GM18861 (cell line): Measurements from ENCODE around the gene GABRB3.

Experiments used
- ATAC-seq: cut with Tn5 transposase; IDR thresholded peaks from one replicate; pipeline ENCODE4 v1.9.1; 2021; ENCODE audit not compliant: unreplicated experiment

The GABRB3 gene

GRCh38 chr15:26679927-26680326 is 92.9 kb downstream of the GABRB3 start:
- ATAC-seq: no peak

GRCh38 chr15:26676115-26676514 is 96.8 kb downstream of the GABRB3 start:
- ATAC-seq: no peak

GRCh38 chr15:26674467-26674866 is 98.4 kb downstream of the GABRB3 start:
- ATAC-seq: no peak

- no peak for ATAC-seq
These were observed 99.4 kb downstream of the GABRB3 start for GRCh38 chr15:26673445-26673844.

DNA sequence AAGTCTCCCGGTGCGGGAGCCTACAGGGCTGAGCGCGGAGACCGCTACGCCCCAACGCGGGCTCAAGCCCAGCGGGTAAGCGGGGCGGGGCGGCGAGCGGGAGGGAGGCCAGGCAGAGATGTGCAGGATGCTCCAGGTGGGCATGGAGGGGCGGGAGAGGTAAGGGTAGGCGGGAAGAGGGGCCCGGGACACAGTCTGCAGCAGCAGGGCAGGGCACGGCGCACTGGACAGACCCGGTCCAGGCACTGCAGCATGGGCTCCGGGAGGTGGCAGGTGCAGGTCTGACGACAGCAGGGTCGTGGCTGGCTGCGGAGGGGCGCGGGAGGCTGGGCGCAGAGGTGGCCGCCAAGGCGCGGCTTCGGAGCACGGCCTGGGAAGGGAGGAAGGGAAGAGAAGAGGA is 102.8 kb downstream of the GABRB3 start:
- no peak for ATAC-seq

DNA sequence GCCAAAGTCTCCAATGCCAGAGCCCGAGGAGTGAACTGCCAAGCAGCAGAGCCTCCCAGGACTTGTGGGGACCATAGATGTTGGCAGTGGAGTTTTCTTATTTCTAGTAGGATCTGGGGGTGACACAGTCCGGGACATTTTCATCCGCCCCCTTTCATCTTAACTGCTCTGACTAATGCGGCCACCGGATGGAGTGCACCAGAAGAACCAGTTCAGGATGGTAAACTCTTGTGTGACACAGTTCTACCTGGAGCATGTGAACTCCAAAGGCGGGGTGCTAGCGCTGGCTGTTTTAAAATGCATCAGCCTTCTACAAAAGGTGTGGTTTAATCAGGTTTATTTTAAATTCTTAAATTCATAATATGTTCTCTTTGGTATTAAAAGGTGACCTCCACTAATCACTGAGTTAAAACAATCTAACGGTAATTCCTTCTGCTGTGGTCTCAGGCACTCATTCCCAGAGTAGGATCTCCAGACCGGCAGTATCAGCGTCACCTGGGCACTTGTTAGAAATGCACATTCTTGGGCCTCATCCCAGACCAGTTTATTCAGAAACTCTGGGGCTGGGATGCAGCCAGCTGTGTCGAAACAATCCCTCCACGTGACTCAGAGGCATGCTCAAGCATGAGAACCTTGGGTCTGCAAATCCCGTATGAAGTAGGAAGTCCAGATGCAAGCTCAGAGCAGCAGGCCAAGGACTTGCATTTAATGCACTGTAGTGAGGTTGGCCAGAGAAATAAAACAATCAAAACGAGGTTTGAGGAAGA is 105.5 kb downstream of the GABRB3 start:
- no peak for ATAC-seq

- no peak for ATAC-seq
These were observed 106.7 kb downstream of the GABRB3 start for GRCh38 chr15:26665957-26666791.

GRCh38 chr15:26662283-26662682 is 110.6 kb downstream of the GABRB3 start:
- ATAC-seq: no peak

DNA sequence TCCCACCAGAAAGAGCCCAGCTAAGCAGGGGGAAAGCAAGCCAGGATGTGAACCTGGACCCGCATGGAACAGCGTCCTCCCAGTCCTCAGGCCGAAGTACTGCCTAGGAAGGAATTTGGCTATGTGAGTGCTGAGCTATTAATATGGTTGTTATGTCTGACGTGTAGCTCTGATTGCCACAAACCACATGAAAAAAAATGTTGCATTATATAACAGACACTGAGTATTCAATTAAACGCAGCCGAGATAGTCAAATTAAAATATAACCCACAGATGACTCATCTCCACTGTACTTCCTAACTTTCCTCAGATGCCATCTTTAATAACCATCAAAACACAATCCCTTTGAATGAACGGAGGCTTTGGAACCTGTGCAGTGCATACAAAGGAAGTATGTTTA is 111.1 kb downstream of the GABRB3 start:
- ATAC-seq: no peak

DNA sequence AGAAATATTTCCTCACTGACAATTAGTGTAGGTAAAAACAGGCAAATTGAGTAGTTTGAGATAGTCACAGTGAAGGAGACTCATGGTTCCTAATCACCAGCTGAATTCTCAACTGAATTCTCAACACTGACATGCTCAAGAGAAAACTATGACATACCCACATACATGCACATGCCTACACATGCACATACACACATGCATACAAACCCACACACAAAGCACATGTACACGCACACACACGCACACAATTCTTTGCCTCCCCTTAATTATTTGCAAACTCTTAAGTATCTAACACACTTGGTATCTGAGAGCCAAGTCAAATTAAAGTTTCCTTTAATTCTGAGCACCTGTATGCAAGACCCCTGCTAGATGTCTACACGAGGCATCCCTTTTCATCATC is 111.8 kb downstream of the GABRB3 start:
- no peak for ATAC-seq

- ATAC-seq: no peak
These were observed 112.6 kb downstream of the GABRB3 start for GRCh38 chr15:26660241-26660640.

DNA sequence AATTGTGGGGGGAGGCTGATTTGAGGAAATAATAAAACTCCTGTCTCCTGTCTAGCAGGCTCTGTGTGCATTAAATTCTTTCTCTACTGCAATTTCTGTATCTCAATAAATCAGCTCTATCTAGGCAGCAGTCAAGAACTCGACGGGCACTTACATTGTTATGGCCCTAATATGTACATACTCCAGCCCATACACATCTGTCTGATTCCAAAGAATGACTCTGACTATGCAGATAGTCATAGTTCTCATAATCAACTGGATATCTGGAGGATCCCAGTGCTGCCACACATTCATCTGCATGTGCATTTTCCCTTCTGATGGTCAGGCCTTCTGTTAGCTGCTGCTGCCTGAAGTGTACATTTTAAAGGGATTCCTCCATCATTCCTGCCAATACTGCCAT is 114.6 kb downstream of the GABRB3 start:
- no peak for ATAC-seq

DNA sequence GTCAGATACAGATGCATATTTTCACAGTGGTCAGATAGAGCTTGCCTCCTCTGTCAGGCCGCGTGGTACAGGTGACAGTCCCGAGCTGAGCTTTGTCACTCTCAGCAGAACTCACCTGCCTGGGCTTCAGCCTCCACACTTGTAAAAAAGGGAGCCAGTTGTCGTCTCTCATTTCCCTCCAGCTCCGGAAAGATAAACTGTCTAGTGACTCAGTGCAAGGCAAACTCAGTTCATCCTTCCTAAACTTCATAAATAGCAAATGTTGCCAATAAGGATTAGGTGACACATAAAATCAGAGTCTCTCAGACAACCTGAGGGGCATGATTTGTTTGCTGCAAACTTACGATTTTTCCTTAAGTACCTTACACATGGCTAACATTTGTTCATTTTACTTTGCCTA is 116.8 kb downstream of the GABRB3 start:
- no peak for ATAC-seq

DNA sequence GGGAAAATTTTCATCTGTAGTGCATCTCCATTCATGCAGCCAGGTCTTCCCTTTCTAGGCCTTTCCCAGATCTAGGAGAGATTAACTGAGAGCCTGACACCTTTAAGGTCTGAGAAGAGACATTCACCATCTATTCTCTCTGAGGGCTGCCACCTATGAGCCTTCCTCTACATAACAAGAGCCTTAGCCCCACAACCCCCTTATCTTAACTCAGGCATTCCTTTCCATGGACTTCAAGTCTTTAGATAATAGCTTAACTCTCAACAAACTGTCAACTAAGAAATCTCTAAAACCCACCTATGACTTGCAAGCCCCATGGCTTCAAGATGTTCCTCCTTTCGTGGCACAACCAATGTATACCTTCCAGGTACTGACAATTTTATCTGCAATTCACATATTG is 121.0 kb downstream of the GABRB3 start:
- no peak for ATAC-seq

- no peak for ATAC-seq
These were observed 124.2 kb downstream of the GABRB3 start for GRCh38 chr15:26648676-26649075.

GRCh38 chr15:26644948-26645347 is 127.9 kb downstream of the GABRB3 start:
- no peak for ATAC-seq

GRCh38 chr15:26641144-26641543 is 131.7 kb downstream of the GABRB3 start:
- ATAC-seq: no peak

DNA sequence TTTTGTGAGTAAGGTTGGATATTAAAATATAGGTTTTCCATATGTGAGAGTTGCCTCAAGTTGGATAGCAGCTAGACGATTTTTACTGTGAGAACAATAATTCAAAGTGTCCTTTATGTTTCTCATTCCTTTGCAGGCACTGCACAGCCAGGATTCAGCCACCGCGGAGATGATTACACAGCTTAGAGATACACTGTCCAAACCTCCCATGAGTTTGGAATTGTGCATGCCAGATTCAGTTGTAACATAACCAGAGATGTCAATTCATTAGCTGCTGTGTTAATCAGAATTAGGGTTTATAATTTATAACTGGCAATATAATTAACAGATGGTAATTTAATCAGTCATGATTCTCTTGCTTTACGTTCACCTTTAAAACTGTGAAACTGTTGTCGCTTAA is 132.3 kb downstream of the GABRB3 start:
- ATAC-seq: no peak

DNA sequence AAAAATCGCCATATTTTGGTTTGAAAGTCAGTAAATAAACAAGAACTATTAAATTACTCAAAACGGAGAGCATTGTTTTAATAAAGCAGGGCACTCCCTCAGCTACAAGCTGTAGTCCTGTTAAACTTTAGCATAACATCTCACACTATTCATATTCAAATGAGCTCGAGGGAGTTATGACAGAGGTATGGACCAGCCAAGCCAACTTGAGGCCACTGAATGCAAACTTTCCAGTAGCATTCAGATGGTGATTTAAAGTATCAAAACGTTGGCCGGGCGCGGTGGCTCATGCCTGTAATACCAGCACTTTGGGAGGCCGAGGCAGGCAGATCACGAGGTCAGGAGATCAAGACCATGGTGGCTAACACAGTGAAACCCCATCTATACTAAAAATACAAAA is 132.9 kb downstream of the GABRB3 start:
- no peak for ATAC-seq

- ATAC-seq: no peak
These were observed 137.3 kb downstream of the GABRB3 start for GRCh38 chr15:26635614-26636013.

DNA sequence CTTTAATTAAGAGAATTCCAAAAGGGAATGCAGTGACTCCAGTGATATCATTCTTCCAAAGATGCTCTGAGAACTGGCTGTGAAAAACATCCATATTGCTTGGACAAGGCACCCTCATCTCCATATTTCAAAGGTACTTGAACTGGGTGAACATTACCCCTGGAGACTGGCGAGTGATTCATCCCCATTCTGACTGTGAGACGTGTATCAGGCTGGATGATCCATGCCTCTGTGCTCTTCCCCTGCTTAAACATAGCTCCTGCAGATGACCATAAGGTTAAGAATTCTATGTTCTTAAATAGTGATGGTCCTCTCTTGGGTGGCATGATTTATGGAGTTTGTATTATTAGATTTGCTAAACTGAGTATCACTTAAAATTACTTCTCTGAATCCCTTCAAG is 137.8 kb downstream of the GABRB3 start:
- no peak for ATAC-seq

- ATAC-seq: no peak
These were observed 138.5 kb downstream of the GABRB3 start for GRCh38 chr15:26634319-26634718.
